Measurements from ENCODE around the gene NRXN3. TPM values are rescaled to one million over a fixed set of nuclear protein-coding genes. Genes with fewer than 3 reads are reported as not detected.
"Not testable (repeated sequence)": the region's sequence is repeated elsewhere in the genome, so short reads cannot be mapped to it uniquely, and the experiment has no call there.

NRXN3 gene
- total RNA-seq, 4 donors from 2014 or later: 4.1 to 11.9 (median 5.8) TPM

DNA sequence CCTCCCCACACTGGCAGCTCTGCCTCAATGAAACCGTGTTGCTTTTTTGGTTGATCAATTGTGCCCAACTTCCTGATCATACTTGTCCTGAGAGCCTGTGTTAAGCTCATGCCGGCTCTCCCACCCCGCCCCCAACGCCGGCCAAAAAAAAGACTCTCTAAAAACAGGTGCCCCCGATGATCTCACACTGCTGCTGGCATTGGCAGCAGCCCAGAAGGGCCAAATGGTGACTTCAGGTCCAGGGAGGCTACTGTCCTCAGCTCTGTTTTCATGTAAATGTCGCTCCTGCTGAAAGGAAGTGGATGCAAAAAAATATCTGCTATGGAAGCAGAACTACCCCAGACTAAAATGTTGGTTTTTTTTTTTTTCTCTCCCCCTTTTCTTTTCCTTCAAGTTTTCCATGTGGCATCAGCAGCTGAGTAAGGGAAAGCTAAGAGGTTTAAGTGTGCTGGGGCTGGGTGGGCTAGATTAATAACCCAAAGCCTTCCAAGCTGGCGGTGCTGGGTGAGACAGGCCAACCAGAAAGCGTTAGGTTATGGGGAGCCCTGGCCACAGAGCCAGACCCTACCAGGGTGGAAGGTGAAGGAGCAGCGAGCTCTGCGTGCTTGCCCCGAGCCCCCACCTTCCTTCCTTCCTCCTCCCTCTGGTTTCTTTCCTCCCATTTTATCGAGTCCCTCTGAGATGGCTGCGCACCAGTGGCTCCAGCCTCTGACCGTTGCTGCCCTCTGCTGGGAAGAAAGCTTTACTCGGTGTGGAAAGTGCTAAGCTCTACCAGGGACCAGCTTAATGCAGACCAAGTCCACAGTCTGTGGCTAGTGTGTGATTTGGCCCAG, 396.1 kb downstream of the NRXN3 start:
- no peak overlapping the region for H3K4me3 ChIP-seq
- intact Hi-C loops (cut with DNase I; ENCODE audit: low total_unique reads) (loop anchor here (10.0 kb wide), 1 partner anchor 701 kb away; no protein-coding TSS in a partner anchor), in situ Hi-C loops (cut with MboI; ENCODE audit: low pct_ligation_motif_present in 1 of 4, low pct_unique_long_range_greater_than_20kb in 1 of 4, low sequenced_read_pairs in 3 of 4) (loop anchor here in 1 of 4 donors (25.0 kb wide), 1 partner anchor 704 kb away; no protein-coding TSS in a partner anchor)
- H3K4me1 ChIP-seq: peaks cover 0 to 5% (median 2%) of the 10 kb centered on the region in 4 donors
- TF ChIP-seq, protein P1, sequence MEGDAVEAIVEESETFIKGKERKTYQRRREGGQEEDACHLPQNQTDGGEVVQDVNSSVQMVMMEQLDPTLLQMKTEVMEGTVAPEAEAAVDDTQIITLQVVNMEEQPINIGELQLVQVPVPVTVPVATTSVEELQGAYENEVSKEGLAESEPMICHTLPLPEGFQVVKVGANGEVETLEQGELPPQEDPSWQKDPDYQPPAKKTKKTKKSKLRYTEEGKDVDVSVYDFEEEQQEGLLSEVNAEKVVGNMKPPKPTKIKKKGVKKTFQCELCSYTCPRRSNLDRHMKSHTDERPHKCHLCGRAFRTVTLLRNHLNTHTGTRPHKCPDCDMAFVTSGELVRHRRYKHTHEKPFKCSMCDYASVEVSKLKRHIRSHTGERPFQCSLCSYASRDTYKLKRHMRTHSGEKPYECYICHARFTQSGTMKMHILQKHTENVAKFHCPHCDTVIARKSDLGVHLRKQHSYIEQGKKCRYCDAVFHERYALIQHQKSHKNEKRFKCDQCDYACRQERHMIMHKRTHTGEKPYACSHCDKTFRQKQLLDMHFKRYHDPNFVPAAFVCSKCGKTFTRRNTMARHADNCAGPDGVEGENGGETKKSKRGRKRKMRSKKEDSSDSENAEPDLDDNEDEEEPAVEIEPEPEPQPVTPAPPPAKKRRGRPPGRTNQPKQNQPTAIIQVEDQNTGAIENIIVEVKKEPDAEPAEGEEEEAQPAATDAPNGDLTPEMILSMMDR (IDR thresholded peaks at IDR 0.05): peak; percentile 50 to 63 (median 56)
- TF ChIP-seq POLR2AphosphoS5 (IDR thresholded peaks at IDR 0.05): no peak
- H3K27ac ChIP-seq: no peak overlapping the region
- H3K27me3 ChIP-seq: no peaks in the 10 kb centered on the region
- DNase-seq: peak; percentile 67
- no peaks in the 10 kb centered on the region for H3K36me3 ChIP-seq
- 34 to 65% methylated on average over 8 to 16 of the region's 16 CpGs for whole genome bisulfite sequencing, 2 donors (ENCODE audit: low coverage in 1 of 2)
- no peaks in the 10 kb centered on the region for H3K9me3 ChIP-seq

DNA sequence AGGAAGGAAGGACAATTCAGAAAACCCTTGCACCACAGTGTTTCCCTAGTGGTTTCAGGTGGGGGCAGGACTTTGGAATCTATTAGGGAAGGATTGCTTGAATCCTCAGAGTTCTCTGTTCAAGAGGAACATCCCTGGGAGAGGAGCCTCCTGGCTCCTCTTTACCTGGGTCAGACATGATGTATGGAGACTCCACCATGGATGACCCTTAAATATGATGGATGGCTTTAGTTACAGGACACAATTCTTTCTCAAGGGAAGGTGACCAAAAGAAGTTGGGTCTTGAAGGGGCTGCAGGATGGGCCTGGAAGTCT, 396.6 kb downstream of the NRXN3 start:
- H3K27ac ChIP-seq: no peak overlapping the region
- DNase-seq: no peak
- in situ Hi-C loops (cut with MboI; ENCODE audit: low pct_ligation_motif_present in 1 of 4, low pct_unique_long_range_greater_than_20kb in 1 of 4, low sequenced_read_pairs in 3 of 4) (loop anchor here in 1 of 4 donors (25.0 kb wide), 1 partner anchor 705 kb away; no protein-coding TSS in a partner anchor), intact Hi-C loops (cut with DNase I; ENCODE audit: low total_unique reads) (loop anchor here (10.0 kb wide), 1 partner anchor 702 kb away; no protein-coding TSS in a partner anchor)
- no peaks in the 10 kb centered on the region for H3K9me3 ChIP-seq
- H3K36me3 ChIP-seq: no peaks in the 10 kb centered on the region
- H3K4me1 ChIP-seq: peaks cover 0 to 5% (median 2%) of the 10 kb centered on the region in 4 donors
- TF ChIP-seq, protein P1 (IDR thresholded peaks at IDR 0.05): peak in 1 of 5 experiments; percentile 3
- TF ChIP-seq POLR2AphosphoS5 (IDR thresholded peaks at IDR 0.05) (no peak), EP300 (IDR thresholded peaks at IDR 0.05; ENCODE audit: low read depth) (no peak), POLR2A (IDR thresholded peaks at IDR 0.05) (no peak)
- H3K4me3 ChIP-seq: no peak overlapping the region
- no peaks in the 10 kb centered on the region for H3K27me3 ChIP-seq

DNA sequence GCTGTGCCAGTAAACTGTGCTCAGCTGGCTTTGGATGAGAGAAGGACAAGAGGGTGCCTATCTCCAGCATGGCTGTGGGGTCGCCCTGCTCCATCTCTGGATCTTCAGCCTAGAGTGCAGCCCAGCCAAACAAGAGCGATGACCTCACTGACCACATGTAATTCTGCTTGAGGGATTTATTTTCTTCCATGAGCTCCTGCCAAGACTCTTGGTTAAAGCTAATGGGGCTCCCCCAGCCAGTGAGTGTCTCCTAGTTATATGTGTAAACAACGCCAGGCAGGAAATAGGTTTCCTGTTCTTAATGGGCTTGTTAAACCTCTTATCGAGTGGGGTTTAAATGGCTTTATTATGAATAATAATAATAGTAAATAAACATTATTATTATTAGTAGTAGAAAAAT, 397.2 kb downstream of the NRXN3 start:
- DNase-seq: no peak
- no peaks in the 10 kb centered on the region for H3K27me3 ChIP-seq
- no peaks in the 10 kb centered on the region for H3K36me3 ChIP-seq
- intact Hi-C loops (cut with DNase I; ENCODE audit: low total_unique reads): loop anchor here (10.0 kb wide), 1 partner anchor 703 kb away; no protein-coding TSS in a partner anchor
- TF ChIP-seq, protein P1 (IDR thresholded peaks at IDR 0.05): no peak
- TF ChIP-seq POLR2A (IDR thresholded peaks at IDR 0.05) (no peak), POLR2AphosphoS5 (IDR thresholded peaks at IDR 0.05) (no peak), EP300 (IDR thresholded peaks at IDR 0.05; ENCODE audit: low read depth) (no peak)
- in situ Hi-C loops (cut with MboI; ENCODE audit: low pct_ligation_motif_present in 1 of 4, low pct_unique_long_range_greater_than_20kb in 1 of 4, low sequenced_read_pairs in 3 of 4): loop anchor here in 1 of 4 donors (25.0 kb wide), 1 partner anchor 705 kb away; no protein-coding TSS in a partner anchor
- no peak overlapping the region for H3K4me3 ChIP-seq
- no peak overlapping the region for H3K27ac ChIP-seq
- WGBS, 2 donors (ENCODE audit: low coverage in 1 of 2): 15 to 62% methylated on average over 2 to 4 of the region's 4 CpGs
- H3K9me3 ChIP-seq: no peaks in the 10 kb centered on the region
- peaks cover 0 to 5% (median 2%) of the 10 kb centered on the region in 4 donors for H3K4me1 ChIP-seq

DNA sequence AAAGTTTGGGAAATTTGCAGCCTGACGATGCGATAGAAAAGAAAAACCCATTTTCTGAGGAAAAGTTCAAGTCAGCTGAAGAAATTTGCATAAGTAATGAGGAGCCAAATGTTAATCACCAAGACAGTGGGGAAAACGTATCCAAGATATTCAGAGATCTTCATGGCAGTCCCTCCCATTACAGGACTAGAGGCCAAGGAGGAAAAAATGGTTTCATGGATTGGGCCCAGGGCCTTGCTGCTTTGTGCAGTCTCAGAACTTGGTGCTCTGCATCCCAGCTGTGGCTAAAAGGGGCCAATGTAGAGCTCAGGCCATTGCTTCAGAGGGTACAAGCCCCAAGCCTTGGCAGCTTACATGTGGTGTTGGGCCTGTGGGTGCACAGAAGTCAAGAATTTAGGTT, 403.6 kb downstream of the NRXN3 start:
- WGBS, 2 donors (ENCODE audit: low coverage in 1 of 2): 82 to 90% methylated on average over 3 of the region's 3 CpGs
- H3K27me3 ChIP-seq; H3K4me1 ChIP-seq; DNase-seq; intact Hi-C loops (cut with DNase I; ENCODE audit: low total_unique reads); H3K4me3 ChIP-seq; H3K27ac ChIP-seq; H3K36me3 ChIP-seq: not testable (repeated sequence)
- in situ Hi-C loops (cut with MboI; ENCODE audit: low pct_ligation_motif_present in 1 of 4, low pct_unique_long_range_greater_than_20kb in 1 of 4, low sequenced_read_pairs in 3 of 4): loop anchor here in 1 of 4 donors (25.0 kb wide), 1 partner anchor 711 kb away; no protein-coding TSS in a partner anchor
- peaks cover 11 to 13% of the 10 kb centered on the region in 2 donors for H3K9me3 ChIP-seq
